Measurements from ENCODE around the gene DMAC2.

GRCh38 chr19:41398598-41398997 is 41.1 kb downstream of the DMAC2 start:
- TF ChIP-seq CTCF (IDR thresholded peaks at IDR 0.05) (no peak), POLR2A (IDR thresholded peaks at IDR 0.05) (no peak)
